Astrocyte (in vitro differentiated cells and primary cell): Measurements from ENCODE around the gene KCND2.

ENCODE experiments used
- EZH2 ChIP-seq: IDR thresholded peaks from 2 replicates; pipeline ENCODE4 v1.6.1; 2012; ENCODE audit warnings: mild to moderate bottlenecking, low read length, inconsistent platforms; ENCODE audit not compliant: insufficient read depth
- TF ChIP-seq, protein P1 (sequence below): IDR thresholded peaks from 2 replicates; pipeline ENCODE4 v1.5.1; 2011; ENCODE audit warnings: low read depth, mild to moderate bottlenecking, inconsistent platforms, low read length, moderate library complexity; ENCODE audit not compliant: insufficient read depth

- TF ChIP-seq, protein P1, sequence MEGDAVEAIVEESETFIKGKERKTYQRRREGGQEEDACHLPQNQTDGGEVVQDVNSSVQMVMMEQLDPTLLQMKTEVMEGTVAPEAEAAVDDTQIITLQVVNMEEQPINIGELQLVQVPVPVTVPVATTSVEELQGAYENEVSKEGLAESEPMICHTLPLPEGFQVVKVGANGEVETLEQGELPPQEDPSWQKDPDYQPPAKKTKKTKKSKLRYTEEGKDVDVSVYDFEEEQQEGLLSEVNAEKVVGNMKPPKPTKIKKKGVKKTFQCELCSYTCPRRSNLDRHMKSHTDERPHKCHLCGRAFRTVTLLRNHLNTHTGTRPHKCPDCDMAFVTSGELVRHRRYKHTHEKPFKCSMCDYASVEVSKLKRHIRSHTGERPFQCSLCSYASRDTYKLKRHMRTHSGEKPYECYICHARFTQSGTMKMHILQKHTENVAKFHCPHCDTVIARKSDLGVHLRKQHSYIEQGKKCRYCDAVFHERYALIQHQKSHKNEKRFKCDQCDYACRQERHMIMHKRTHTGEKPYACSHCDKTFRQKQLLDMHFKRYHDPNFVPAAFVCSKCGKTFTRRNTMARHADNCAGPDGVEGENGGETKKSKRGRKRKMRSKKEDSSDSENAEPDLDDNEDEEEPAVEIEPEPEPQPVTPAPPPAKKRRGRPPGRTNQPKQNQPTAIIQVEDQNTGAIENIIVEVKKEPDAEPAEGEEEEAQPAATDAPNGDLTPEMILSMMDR, result no peak
- TF ChIP-seq EZH2, result peak; percentile 19
Observed at GRCh38 chr7:120273476-120273975, 551 bp downstream of the KCND2 start.
